ENCODE measurements around the gene HIVEP1.

Gene HIVEP1

GRCh38 chr6:12118607-12119006, 106.5 kb downstream of the HIVEP1 start:
- in situ Hi-C loops (cut with MboI; ENCODE audit: low pct_unique_long_range_greater_than_20kb, low sequenced_read_pairs, unreplicated experiment): no loop called here
- DNase-seq (ENCODE audit: low spot score): no peak
- TF ChIP-seq CTCF (IDR thresholded peaks at IDR 0.05; ENCODE audit: extremely low read depth, insufficient read depth, missing control alignments): no peak

GRCh38 chr6:12119085-12119588, 107.0 kb downstream of the HIVEP1 start:
- in situ Hi-C loops (cut with MboI; ENCODE audit: low pct_unique_long_range_greater_than_20kb, low sequenced_read_pairs, unreplicated experiment): no loop called here
- no peak for TF ChIP-seq CTCF (IDR thresholded peaks at IDR 0.05; ENCODE audit: extremely low read depth, insufficient read depth, missing control alignments)
- DNase-seq (ENCODE audit: low spot score): peak; percentile 61

- no peak for TF ChIP-seq CTCF (IDR thresholded peaks at IDR 0.05; ENCODE audit: extremely low read depth, insufficient read depth, missing control alignments)
- in situ Hi-C loops (cut with MboI; ENCODE audit: low pct_unique_long_range_greater_than_20kb, low sequenced_read_pairs, unreplicated experiment): no loop called here
- no peak for DNase-seq (ENCODE audit: low spot score)
Measured at GRCh38 chr6:12125396-12125795, 113.3 kb downstream of the HIVEP1 start.

- DNase-seq (ENCODE audit: low spot score): no peak
- in situ Hi-C loops (cut with MboI; ENCODE audit: low pct_unique_long_range_greater_than_20kb, low sequenced_read_pairs, unreplicated experiment): no loop called here
- TF ChIP-seq CTCF (IDR thresholded peaks at IDR 0.05; ENCODE audit: extremely low read depth, insufficient read depth, missing control alignments): no peak
Measured at GRCh38 chr6:12126051-12126450, 113.9 kb downstream of the HIVEP1 start.

- in situ Hi-C loops (cut with MboI; ENCODE audit: low pct_unique_long_range_greater_than_20kb, low sequenced_read_pairs, unreplicated experiment): no loop called here
- DNase-seq (ENCODE audit: low spot score): no peak
- no peak for TF ChIP-seq CTCF (IDR thresholded peaks at IDR 0.05; ENCODE audit: extremely low read depth, insufficient read depth, missing control alignments)
Measured at GRCh38 chr6:12129523-12129922, 117.4 kb downstream of the HIVEP1 start.

- no peak for DNase-seq (ENCODE audit: low spot score)
- in situ Hi-C loops (cut with MboI; ENCODE audit: low pct_unique_long_range_greater_than_20kb, low sequenced_read_pairs, unreplicated experiment): no loop called here
- TF ChIP-seq CTCF (IDR thresholded peaks at IDR 0.05; ENCODE audit: extremely low read depth, insufficient read depth, missing control alignments): no peak
Measured at GRCh38 chr6:12132351-12133222, 120.5 kb downstream of the HIVEP1 start.

Measured in GM13977 (cell line).